HT-29 (cell line): ENCODE measurements around the gene PGAM1. TPM values are rescaled to one million over a fixed set of nuclear protein-coding genes. Genes with fewer than 3 reads are reported as not detected.
"Not testable (repeated sequence)": the region's sequence is repeated elsewhere in the genome, so short reads cannot be mapped to it uniquely, and the experiment has no call there.

ENCODE experiments used
- DNase-seq: peaks from one replicate; pipeline ENCODE4 v3.0.0-alpha.2; 2015; ENCODE audit warnings: low spot score
- total RNA-seq: library from RNA; depleted of rRNA; stranded (reverse); fragments of >200 nt; shearing (Covaris generic); gene quantifications from 2 replicates; pipeline ENCODE4 v1.2.3, GENCODE V29; 2014

Gene PGAM1
- total RNA-seq, 1 experiment from 2014 or later: 362 TPM

DNA sequence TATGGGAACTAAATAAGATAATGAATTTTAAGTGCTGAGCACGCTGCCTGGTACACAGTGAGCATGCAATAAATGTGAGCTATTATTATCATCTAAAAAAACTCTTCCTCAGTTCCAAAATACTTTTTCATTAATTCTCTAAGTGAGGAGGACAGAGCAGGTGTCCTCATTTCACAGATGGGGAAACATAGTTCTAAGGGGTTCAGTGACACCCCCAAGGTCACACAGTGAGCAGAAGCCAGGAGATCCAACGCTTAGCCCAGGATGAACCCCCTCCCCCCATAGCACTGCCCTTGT lies 18.1 kb upstream of the PGAM1 start:
- no peak for DNase-seq

DNA sequence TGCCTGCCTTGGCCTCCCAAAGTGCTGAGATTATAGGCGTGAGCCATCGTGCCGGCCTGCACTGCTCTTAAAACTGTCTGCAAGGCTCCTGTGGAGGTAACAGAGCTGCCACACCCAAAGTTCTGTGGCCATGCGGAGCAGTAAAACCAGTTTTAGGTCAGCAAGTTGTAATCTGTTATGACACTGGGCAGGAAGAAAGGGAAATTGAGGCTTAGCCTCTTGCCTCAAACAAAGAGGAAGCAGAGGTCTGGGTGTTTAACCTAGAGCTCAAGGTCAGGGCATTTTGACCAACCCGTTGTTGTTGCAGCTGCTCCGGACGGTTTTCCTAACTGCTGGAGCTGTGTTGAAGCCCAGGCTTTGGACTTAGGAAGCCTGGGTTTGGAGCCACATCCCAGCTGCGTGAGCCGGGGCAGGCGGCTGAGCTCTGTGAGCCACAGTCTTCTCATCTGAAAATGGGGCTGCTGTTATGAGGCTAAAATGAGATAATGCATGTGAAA lies 17.4 kb upstream of the PGAM1 start:
- no peak for DNase-seq

DNA sequence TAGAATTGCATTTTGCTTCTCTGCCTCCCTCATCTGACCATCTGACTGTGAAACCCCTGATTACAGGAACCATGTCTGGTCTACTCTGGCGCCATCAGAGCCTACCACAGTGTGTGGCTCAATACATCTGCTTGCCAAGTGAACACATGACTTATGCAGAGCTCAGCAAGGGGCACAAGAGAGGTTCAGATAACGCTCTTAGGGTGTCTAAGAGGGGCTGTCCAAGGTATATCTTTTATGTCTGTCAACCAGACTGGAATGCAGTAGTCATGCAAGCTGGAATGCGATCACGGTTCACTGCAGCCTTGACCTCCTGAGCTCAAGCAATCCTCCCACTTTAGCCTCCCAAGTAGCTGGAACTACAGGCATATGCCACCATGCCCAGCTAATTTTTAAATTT lies 14.6 kb upstream of the PGAM1 start:
- no peak for DNase-seq

DNA sequence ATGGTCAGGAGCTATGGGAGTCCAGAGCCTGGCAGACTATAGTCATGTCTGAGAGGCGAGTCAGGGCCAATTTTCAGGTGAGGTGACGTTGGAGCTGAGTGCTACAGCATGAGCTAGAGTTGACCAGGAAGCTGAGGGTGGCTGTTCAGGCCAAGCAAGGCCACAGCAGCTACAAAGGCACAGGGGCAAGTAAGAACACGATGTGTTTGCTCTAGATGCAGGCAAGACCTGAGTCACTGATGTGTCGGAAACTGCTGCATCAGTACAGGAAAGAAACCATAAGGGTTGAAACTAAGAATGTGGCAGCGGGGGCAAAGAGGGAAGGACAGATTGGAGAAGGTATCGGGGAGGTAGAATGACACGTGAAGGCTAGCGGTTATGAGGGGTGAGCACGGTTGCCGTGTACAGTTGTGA lies 13.1 kb upstream of the PGAM1 start:
- DNase-seq: no peak

DNA sequence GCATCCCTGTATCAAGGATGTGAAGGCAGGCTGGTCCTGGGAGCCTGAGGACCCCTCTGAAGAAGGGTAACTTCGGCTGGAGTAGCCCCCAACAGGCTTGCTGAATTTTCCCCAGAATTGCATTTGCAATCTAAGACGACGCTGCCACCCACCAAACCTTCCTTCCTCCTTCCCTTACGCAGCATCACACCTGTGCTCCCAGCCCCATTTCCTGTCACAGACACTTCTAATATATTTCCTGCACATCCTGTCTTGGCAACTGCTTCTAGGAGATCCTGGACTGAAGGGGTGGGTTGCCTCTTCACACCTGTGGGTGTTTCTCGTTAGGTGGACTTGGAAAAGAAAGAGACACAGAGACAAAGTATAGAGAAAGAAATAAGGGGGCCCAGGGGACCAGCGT lies 9.4 kb upstream of the PGAM1 start:
- DNase-seq: no peak

DNA sequence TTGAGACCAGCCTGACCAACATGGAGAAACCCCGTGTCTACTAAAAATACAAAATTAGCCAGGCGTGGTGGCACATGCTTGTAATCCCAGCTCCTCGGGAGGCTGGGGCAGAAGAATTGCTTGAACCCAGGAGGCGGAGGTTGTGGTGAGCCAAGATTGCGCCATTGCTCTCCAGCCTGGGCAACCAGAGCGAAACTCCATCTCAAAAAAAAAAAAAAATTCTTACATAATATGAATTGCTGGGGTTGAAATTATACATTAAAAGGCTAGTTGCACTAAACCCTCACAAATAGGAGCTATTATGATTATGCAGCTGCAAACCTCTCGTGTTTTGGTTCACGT lies 2.3 kb upstream of the PGAM1 start:
- DNase-seq: not testable (repeated sequence)

DNA sequence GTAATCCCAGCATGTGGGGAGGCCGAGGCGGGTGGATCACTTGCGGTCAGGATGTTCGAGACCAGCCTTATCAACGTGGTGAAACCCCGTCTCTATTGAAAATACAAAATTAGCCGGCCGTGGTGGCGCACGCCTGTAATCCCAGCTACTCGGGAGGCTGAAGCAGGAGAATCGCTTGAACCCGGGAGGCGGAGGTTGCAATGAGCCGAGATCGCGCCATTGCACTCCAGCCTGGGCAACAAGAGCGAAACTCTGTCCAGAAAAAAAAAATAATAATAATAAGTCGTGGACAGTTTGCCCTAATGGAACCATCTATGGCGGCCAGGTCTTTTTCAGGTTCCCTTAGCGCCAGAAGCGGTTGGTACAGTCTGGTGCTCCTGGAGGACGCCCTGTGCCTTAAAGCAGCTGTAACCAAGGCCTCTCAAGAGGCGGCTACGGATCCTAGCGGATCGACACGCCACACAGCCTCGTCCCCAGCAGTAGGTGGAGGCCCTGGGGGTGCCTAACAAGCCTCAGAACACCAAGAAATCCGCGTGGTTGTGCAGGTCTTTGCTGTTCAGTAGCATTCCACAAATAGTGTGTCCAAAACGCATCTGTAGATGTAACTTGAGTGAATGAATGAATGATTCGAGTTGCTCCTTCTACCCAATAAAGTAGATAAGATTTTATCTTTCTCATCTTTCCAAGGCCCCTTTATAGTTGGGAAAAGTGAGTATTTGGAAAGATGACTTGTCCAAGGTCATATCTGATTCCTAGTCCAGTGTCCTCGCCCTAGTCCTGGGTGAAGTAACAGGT lies 982 bp downstream of the PGAM1 start:
- DNase-seq: peak; percentile 62

DNA sequence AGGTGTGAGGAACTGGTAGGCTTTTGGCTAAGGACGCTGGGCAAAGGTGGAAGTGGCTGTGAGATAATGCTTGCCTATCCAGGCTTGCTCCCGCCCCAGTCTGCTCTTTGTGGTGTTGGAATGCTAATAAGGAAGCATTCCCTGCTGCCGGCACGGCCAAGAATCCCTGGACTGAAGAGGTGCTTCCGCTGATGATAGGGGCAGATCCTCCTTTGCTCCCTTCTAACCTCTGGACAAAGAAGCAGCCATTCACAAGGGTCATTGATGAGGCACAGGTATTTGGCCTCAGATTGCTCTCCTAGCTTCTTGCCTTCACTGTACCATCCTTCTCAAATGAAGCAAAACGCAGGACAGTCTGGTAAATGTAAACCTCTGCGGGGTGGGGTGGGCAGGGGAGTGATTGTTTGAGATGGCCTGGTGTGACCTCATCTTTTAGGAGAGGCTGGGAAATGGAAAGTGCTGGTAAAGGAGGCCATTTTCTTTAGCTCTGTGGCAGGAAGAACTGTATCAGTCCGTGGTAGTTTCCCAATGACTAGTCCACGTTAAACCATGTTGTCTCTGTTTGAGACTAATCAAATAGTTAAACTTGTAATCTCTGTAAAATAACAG lies 1.7 kb downstream of the PGAM1 start:
- peak; percentile 79 for DNase-seq

DNA sequence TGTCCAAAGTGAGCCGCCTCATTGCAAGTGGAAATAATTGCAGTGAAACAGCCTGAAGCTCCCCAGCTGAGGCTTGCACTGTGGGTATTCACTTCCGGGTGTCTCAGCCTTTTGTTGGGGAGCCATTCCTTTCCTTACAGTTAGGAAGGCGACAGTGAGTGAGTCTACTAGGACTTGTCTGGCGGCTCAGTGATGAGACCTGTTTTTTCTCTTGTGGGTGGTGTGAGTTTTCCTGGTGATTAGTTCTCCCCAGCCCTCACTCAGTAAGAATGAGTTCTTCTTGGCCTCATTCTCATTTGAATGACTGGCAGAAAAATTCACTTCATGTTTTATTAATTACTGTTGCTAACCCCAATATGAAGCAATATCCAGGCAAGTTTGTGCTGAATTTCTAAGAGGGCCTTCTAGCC lies 2.6 kb downstream of the PGAM1 start:
- no peak for DNase-seq

DNA sequence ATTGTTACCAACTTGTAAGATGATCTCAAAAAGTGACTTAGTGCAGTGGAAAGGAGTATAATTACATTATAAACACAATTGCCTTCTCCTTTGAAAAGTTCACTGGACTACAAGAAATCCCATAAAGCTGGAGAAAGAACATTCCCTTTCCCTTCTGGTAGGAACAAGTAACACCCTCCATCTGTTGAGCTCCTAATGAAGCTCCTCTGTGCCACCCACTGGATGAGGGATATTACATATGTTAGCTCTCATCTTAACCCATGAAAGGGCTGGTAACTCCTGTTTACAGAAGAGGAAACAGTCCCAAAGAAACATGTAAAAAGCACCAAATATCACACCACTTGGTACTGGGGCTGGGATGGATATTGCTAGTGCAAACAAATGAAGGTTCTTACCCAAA lies 8.1 kb downstream of the PGAM1 start:
- DNase-seq: peak; percentile 16

DNA sequence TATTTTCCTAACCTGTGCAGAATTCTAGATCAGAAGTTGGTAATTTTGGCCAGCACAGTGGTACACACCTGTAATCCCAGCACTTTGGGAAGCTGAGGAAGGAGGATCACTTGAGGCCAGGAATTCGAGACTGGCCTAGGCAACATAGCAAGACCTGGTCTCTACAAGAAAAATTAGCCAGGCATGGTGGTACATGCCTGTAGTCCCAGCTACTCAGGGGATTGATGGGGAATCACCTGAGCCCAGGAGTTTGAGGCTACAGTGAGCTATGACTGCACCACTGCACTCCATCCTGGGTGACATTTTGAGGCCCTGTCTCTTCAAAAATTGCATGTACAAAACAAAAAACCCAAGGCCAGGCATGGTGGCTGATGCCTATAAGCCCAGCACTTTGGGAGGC lies 8.6 kb downstream of the PGAM1 start:
- no peak for DNase-seq

DNA sequence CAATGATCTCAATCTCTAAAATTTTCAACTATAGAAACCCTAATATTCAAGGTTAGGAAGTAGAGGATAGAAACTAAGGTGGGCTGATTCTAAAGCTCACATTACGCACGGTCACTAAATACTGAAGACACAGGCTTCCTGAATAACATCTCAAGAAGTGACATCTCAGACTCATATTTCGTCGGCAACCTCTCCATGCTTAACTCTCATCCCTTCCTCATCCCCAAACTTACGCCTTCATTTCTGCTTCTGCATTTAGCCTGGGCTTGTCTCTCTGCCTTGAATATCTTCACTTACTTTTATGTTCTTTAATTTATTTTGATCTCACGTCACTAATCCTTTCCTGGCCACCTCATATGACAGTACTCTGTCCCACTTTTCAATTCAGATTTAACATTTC lies 9.2 kb downstream of the PGAM1 start:
- no peak for DNase-seq

DNA sequence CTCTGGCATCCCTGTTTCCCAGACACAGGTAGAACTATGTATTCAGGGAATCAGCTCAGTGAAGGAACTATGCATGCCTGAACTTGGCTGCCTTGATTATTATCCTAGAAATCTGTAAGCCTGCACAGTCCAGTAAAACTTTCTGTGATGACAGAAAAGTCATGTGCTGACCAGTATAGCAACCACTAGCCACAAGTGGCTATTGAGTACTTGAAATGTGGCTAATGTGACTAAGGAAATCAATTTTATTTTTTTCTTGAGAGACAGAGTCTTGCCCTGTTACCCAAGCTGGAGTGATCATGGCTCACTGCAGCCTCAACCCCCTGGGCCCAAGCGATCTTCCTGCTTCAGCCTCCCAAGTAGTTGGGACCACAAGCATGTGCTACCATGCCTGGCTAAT lies 16.3 kb downstream of the PGAM1 start:
- DNase-seq: no peak

DNA sequence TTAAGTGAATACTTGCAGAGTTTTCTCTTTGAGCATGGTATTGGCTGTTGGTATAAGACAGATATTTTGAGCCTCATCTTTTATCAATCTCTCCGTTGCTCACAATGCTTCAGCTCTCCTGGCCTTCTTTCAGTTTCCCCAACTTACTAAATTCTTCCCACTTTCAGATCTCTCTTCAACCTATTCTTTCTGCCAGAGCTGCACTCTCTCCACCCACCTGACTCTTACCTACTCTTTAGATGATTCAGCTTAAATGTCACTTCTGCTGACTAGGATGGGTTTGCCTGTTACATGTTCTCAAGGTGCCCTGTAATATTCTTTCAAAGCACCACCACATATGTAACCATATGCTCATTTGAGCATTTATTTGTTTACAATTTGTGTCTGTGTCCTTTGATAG lies 18.2 kb downstream of the PGAM1 start:
- no peak for DNase-seq

DNA sequence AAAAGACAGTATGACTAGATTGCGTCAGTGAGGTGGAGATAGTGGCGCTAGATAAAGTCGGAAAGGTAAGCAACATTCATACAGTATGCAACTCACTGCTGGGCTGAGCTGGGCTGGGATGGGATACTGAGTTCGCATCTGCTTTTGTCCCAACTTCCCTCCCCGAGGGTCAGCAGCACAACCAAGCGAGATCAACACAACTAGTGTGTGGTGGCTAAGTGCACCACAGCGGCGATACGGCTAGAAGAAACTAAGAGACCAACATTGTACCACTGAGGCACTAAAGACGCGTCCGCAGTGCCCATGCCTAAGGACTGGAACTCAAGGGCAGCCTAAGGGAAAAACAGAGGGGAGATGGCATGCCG lies 19.3 kb downstream of the PGAM1 start:
- DNase-seq: no peak

DNA sequence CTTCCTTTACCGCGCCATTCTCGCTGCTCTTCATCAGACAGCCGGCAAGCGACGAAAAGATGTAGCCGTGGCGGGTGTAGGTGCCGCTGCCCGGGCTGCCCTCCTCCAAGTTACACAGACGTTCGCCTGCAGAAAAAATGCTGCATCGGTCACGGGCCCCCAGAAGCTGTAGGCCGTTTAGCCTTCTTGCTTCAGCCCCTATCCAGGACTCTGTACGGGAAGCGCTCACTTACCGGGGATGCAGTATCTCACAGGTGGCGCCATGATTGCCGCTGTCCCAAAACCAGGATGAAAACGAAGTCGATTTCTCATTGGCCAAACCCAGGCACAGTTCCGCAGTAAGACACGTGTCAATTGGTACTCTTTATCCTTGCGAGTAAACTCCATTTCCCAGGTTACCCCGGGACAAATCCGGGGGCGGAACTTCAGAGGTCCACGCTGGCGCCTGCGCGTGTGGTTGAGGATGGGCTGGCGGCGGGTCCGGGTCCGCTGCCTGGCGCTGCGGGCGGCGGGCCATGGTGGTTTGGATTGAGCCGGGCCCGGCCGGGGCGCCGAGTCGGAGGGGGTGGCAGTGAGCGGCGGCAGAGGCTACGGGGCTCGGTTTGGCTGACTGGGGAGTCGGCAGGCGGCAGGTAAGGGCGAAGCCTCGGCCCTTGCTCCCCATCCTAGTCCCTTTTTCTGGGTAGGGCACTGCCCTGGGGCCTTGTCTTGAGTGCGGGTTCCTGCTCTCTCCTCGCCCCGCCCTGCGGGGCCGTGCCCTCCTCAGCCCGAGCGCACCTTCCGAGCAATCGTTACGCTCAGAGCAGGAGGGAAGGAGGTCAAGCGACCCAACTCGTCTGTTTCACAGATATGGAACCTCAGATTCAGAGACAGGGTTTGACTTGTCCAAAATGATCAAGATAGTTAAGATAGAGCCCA lies 20.0 kb downstream of the PGAM1 start, which contains the start of the genes EXOSC1 and ZDHHC16:
Gene EXOSC1, minus strand, starts transcription at position 285 of the 918 bp plus-strand sequence. Its CDS starts 21 bp downstream, at position 264.
Gene ZDHHC16, plus strand, starts transcription at position 454 of the 918 bp plus-strand sequence. CDS start 5,501 bp downstream, outside the sequence.
- peak; percentile 89 for DNase-seq

DNA sequence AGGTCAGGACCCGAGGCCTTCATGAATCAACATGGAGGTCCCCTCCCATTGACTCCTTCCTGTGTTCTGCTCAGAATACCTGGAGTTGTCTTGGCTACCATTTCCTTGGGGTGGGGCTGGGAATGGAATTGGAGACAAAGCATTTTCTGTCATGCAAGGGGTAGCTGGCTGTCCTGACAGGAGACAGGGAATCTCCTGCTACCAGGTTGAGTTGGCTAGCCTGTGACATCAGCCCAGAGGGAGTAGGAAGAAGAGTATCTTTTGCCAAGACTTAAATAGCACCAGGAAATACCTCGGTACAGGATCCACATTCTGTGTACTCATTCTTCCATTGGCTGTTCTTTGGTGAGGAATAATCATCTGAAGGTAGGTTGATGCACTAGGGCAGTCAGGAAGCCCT lies 24.8 kb downstream of the PGAM1 start:
- DNase-seq: no peak

DNA sequence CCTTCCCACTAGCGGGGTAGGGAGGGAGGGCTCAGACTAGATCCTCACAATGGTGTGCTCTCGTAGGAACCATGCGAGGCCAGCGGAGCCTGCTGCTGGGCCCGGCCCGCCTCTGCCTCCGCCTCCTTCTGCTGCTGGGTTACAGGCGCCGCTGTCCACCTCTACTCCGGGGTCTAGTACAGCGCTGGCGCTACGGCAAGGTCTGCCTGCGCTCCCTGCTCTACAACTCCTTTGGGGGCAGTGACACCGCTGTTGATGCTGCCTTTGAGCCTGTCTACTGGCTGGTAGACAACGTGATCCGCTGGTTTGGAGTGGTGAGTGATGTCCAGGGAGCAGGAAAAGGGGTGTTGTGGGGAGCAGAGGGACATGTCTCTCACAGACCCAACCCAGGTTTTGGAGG lies 25.6 kb downstream of the PGAM1 start:
- no peak for DNase-seq

DNA sequence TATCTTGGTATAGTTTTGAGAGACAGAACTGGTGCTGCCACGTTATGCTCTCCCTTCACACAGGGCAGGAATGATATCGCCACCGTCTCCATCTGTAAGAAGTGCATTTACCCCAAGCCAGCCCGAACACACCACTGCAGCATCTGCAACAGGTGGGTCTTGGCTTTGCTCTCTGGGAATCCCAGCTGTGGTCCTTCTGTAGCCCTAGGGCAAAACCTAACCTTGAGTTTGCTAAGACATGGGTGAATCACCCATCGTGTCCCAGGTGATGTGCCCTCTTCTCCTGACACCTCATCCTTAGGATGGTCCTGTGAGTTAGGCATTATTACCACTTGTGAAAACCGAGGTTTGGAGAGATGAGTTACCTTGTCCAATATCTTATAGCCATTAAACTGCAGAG lies 26.4 kb downstream of the PGAM1 start:
- DNase-seq: no peak

DNA sequence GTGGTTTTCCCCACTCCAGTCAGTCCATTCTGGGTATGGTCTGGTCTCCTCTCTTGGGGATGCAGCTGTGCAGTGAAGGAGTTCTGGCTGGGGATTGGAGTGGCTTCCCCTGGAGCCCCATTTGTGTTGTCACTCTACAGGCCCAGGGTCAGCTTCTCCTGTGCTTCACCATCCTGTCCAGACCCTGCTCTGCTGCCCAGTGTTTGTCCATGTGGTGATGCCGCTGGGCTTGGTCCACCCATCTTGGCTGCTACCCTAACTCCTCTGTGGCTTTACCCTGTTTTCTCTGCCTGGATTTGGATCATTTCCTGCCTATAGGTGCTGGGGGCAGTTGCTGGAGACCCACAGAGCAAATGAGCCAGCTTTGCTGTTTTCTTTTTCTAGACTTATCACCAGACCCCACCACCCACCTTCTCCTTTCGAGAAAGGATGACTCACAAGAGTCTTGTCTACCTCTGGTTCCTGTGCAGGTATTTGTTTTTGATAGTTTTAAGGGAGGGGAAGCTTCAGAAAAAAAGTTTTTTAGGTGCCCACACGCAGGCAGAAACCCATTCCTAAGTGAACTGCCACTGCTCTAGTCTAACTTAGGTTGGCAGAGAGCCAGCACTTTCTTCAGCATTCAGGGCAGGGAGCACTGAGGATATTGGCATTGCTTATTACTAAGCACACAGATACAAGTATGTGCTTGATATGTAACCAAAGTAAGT lies 28.5 kb downstream of the PGAM1 start:
- DNase-seq: peak; percentile 24

DNA sequence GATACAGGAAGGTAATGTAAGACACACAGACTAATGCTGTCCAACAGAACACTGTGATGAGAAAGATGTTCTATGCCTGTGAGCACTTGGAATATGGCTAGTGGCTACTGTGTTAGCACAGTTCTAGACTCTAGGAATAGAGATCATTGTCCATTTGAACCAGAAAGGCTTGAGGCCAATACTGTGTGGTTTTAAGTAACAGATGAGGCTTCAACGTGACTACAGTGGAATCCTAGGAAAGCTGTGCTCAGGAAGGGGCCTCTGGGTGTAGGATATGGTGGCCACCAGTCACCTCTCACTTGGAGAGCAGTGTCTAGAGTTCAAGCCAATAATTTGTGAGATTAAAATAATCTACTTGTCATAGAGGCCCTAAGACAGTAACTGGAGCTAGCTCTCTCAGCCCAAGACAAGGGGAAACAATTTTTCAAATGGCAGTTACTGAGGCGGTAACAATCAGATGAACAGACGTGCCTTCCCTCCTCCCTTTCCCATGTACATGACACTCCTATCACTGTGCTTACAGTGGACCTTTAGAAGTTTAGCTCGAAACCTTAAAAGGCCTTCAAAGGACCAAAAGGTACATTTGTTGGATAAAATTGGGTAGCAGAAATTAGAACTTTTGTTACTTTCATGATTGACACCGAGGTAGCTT lies 30.2 kb downstream of the PGAM1 start:
- no peak for DNase-seq
